Keratinocyte (primary cell): ENCODE data around the gene CSRP1.

Source experiments
- EZH2 ChIP-seq: IDR thresholded peaks from one replicate; pipeline ENCODE4 v1.6.1; 2012; ENCODE audit warnings: inconsistent platforms, mild to moderate bottlenecking, low read length, moderate library complexity
- TF ChIP-seq, protein P1 (sequence below), 3 experiments: IDR thresholded peaks in 1 of 3; conservative IDR thresholded peaks in 1 of 3; optimal IDR thresholded peaks in 1 of 3; 2 replicates in 2 of 3; 3 replicates in 1 of 3; pipeline versions ENCODE3 to v1.5.1; 2011; ENCODE audit warnings: low read length in 3 of 3, mild to moderate bottlenecking in 3 of 3, moderate library complexity in 2 of 3, control low read depth in 1 of 3, inconsistent platforms in 1 of 3; ENCODE audit not compliant: insufficient read depth in 2 of 3; ENCODE audit errors: extremely low read depth in 1 of 3

DNA sequence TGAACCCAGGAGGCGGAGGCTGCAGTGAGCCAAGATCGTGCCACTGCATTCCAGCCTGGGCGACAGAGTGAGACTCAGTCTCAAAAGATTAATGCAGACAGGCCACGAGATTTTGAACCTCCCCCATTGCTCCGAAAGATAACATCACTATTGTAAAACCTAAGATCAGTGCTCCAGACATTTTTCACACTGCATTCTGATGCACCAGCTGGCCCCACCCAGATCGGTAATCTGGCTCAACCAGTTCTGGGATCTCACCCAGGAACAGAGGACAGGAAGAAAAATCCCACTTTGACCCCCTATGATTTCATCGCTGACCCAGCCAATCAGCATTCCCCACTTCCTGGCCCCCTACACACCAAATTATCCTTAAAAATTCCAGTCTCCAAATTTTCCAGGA lies 10.7 kb upstream of the CSRP1 start:
- TF ChIP-seq, protein P1, sequence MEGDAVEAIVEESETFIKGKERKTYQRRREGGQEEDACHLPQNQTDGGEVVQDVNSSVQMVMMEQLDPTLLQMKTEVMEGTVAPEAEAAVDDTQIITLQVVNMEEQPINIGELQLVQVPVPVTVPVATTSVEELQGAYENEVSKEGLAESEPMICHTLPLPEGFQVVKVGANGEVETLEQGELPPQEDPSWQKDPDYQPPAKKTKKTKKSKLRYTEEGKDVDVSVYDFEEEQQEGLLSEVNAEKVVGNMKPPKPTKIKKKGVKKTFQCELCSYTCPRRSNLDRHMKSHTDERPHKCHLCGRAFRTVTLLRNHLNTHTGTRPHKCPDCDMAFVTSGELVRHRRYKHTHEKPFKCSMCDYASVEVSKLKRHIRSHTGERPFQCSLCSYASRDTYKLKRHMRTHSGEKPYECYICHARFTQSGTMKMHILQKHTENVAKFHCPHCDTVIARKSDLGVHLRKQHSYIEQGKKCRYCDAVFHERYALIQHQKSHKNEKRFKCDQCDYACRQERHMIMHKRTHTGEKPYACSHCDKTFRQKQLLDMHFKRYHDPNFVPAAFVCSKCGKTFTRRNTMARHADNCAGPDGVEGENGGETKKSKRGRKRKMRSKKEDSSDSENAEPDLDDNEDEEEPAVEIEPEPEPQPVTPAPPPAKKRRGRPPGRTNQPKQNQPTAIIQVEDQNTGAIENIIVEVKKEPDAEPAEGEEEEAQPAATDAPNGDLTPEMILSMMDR (optimal IDR thresholded peaks at IDR 0.05 in 1 of 3, IDR thresholded peaks at IDR 0.05 in 1 of 3, conservative IDR thresholded peaks at IDR 0.05 in 1 of 3; ENCODE audit: extremely low read depth in 1 of 3, insufficient read depth in 2 of 3, low read length in 3 of 3): no peak
- no peak for TF ChIP-seq EZH2
